ENCODE measurements around the gene ANKRD11. TPM values are rescaled to one million over a fixed set of nuclear protein-coding genes. Genes with fewer than 3 reads are reported as not detected.
A peak's percentile ranks its signal among the peaks of the same experiment; 100 is the strongest.

The ANKRD11 gene
- total RNA-seq, 1 experiment from 2014 or later, result 99.4 TPM

DNA sequence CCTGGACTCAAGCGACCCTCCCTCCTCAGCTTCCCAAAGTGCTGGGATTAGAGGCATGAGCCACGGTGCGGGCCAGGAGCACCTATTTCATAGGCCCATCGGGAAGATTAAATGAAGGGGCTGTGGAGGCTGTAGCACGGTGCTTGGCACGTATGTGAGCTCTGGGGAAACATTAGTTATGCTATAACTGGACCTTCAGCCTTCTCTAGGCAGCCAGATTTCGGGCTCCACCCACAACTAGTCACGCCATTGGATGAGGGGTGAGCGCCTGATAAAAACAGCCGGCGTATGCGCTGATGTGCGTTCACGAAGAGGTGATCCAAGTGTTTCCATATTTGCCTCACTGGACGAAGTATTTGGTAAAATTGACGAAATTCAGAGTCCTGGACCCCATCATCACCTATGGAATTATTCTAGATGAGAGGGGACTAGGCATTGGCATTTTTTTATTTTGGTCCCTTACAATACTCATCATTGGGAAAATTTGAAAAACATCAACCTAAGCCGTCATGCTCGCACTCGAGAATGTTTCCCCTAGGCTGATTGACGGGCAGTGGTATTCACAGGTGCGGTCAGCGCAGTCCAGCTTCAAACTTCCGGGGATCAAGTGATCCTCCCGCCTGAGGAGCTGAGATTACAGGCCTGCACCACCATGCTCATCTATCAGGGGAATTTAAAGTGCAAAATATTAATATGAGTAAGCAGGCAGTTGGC is 1.8 kb upstream of the ANKRD11 start:
- Histone ChIP-seq H3K27me3 (ENCODE audit: control insufficient read depth, insufficient read depth, low read length) (no peaks in the 10 kb centered on the region), H3K9me3 (ENCODE audit: control insufficient read depth, insufficient read depth, low read depth, low read length) (no peaks in the 10 kb centered on the region), H3K4me3 (ENCODE audit: low read depth in 2 of 2, low read length in 2 of 2) (peak overlapping the region; percentile 82 to 93), H3K4me1 (ENCODE audit: control insufficient read depth, insufficient read depth, low read length) (peaks cover 13% of the 10 kb centered on the region; the same call in 1 of the 2 replicates), H3K27ac (ENCODE audit: low read length) (peak overlapping the region; percentile 90), H3K36me3 (ENCODE audit: control insufficient read depth, insufficient read depth, low read length) (peaks cover 6% of the 10 kb centered on the region; the same call in 1 of the 2 replicates)
- ATAC-seq, result no peak
- intact Hi-C loops (cut with micrococcal nuclease; ENCODE audit: unreplicated experiment) (no loop called here), in situ Hi-C loops (cut with HindIII; ENCODE audit: low pct_unique_long_range_greater_than_20kb, low sequenced_read_pairs) (no loop called here)
- DNase-seq (ENCODE audit: low read depth, low spot score), result no peak
- CTCF ChIA-PET, result no interaction called here
- BruUV-seq (replicated peaks), result no TSS peak
- POLR2A ChIA-PET, result no interaction called here
- no peak for TF ChIP-seq POLR2AphosphoS5 (IDR thresholded peaks at IDR 0.05; ENCODE audit: low read depth, low read length)
- TF ChIP-seq, protein P1, sequence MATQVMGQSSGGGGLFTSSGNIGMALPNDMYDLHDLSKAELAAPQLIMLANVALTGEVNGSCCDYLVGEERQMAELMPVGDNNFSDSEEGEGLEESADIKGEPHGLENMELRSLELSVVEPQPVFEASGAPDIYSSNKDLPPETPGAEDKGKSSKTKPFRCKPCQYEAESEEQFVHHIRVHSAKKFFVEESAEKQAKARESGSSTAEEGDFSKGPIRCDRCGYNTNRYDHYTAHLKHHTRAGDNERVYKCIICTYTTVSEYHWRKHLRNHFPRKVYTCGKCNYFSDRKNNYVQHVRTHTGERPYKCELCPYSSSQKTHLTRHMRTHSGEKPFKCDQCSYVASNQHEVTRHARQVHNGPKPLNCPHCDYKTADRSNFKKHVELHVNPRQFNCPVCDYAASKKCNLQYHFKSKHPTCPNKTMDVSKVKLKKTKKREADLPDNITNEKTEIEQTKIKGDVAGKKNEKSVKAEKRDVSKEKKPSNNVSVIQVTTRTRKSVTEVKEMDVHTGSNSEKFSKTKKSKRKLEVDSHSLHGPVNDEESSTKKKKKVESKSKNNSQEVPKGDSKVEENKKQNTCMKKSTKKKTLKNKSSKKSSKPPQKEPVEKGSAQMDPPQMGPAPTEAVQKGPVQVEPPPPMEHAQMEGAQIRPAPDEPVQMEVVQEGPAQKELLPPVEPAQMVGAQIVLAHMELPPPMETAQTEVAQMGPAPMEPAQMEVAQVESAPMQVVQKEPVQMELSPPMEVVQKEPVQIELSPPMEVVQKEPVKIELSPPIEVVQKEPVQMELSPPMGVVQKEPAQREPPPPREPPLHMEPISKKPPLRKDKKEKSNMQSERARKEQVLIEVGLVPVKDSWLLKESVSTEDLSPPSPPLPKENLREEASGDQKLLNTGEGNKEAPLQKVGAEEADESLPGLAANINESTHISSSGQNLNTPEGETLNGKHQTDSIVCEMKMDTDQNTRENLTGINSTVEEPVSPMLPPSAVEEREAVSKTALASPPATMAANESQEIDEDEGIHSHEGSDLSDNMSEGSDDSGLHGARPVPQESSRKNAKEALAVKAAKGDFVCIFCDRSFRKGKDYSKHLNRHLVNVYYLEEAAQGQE (IDR thresholded peaks at IDR 0.05; ENCODE audit: insufficient read depth in 1 of 2, low read depth in 2 of 2, low read length in 1 of 2), result no peak
- no peak for TF ChIP-seq SIN3A (IDR thresholded peaks at IDR 0.05; ENCODE audit: borderline replicate concordance, insufficient read depth, low read depth, low read length)
- TF ChIP-seq, protein P2, sequence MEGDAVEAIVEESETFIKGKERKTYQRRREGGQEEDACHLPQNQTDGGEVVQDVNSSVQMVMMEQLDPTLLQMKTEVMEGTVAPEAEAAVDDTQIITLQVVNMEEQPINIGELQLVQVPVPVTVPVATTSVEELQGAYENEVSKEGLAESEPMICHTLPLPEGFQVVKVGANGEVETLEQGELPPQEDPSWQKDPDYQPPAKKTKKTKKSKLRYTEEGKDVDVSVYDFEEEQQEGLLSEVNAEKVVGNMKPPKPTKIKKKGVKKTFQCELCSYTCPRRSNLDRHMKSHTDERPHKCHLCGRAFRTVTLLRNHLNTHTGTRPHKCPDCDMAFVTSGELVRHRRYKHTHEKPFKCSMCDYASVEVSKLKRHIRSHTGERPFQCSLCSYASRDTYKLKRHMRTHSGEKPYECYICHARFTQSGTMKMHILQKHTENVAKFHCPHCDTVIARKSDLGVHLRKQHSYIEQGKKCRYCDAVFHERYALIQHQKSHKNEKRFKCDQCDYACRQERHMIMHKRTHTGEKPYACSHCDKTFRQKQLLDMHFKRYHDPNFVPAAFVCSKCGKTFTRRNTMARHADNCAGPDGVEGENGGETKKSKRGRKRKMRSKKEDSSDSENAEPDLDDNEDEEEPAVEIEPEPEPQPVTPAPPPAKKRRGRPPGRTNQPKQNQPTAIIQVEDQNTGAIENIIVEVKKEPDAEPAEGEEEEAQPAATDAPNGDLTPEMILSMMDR (IDR thresholded peaks at IDR 0.05), result no peak
- no peak for TF ChIP-seq TCF7L2 (IDR thresholded peaks at IDR 0.05; ENCODE audit: low read depth, low read length)

DNA sequence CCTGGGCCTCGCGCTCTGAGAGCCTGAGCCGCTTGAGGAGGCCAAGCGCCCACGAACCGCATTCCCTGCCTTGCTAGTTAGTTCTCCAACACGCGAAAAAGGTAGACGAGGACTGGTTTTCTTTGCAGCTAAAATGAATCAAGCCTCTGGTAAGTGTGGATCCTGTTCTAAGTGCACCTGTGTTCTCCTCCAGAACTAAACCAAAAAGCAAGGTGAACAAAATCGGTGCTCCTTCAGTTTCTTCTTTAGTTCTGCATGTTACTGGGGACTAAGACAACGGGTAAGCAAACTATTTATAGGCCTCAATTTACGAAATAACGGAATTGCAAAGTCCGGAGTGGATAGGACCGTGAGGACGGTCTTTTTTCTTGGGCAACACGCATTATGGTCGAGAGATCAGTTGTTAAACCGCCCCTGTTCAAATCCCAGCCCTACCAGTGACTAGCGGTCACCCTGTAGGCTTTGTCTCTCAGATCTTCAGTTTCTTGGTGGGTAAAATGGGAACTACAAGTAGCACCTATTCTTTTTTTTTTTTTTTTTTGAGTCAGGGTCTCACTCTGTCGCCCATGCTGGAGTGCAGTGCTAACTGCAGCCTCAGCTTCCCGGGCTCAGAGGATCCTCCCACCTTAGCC is 993 bp upstream of the ANKRD11 start:
- BruUV-seq (replicated peaks), result TSS peak; percentile 91
- TF ChIP-seq, protein P2 (IDR thresholded peaks at IDR 0.05), result no peak
- TF ChIP-seq TCF7L2 (IDR thresholded peaks at IDR 0.05; ENCODE audit: low read depth, low read length) (no peak), SIN3A (IDR thresholded peaks at IDR 0.05; ENCODE audit: borderline replicate concordance, insufficient read depth, low read depth, low read length) (no peak), POLR2AphosphoS5 (IDR thresholded peaks at IDR 0.05; ENCODE audit: low read depth, low read length) (no peak)
- TF ChIP-seq, protein P1 (IDR thresholded peaks at IDR 0.05; ENCODE audit: insufficient read depth in 1 of 2, low read depth in 2 of 2, low read length in 1 of 2), result no peak
- Histone ChIP-seq H3K36me3 (ENCODE audit: control insufficient read depth, insufficient read depth, low read length) (peaks cover 6% of the 10 kb centered on the region; the same call in 1 of the 2 replicates), H3K9me3 (ENCODE audit: control insufficient read depth, insufficient read depth, low read depth, low read length) (no peaks in the 10 kb centered on the region), H3K4me1 (ENCODE audit: control insufficient read depth, insufficient read depth, low read length) (peaks cover 15% of the 10 kb centered on the region), H3K4me3 (ENCODE audit: low read depth in 2 of 2, low read length in 2 of 2) (peak overlapping the region; percentile 82 to 93), H3K27me3 (ENCODE audit: control insufficient read depth, insufficient read depth, low read length) (no peaks in the 10 kb centered on the region), H3K27ac (ENCODE audit: low read length) (peak overlapping the region; percentile 90)
- ATAC-seq, result no peak
- intact Hi-C loops (cut with micrococcal nuclease; ENCODE audit: unreplicated experiment), result no loop called here
- no peak for DNase-seq (ENCODE audit: low read depth, low spot score)
- in situ Hi-C loops (cut with HindIII; ENCODE audit: low pct_unique_long_range_greater_than_20kb, low sequenced_read_pairs), result no loop called here
- CTCF ChIA-PET, result no interaction called here
- POLR2A ChIA-PET, result interaction anchor here (0.6 kb wide), 1 partner anchor 16 kb away, joined by 3 read pairs; no protein-coding TSS in a partner anchor

Measured in Panc1 (cell line).